Measurements from ENCODE around the gene JMJD8.
"Not testable (repeated sequence)": the region's sequence is repeated elsewhere in the genome, so short reads cannot be mapped to it uniquely, and the experiment has no call there.

The JMJD8 gene

GRCh38 chr16:708959-709358, 24.8 kb upstream of the JMJD8 start:
- no peak for DNase-seq (ENCODE audit: low read depth in 2 of 2)

DNA sequence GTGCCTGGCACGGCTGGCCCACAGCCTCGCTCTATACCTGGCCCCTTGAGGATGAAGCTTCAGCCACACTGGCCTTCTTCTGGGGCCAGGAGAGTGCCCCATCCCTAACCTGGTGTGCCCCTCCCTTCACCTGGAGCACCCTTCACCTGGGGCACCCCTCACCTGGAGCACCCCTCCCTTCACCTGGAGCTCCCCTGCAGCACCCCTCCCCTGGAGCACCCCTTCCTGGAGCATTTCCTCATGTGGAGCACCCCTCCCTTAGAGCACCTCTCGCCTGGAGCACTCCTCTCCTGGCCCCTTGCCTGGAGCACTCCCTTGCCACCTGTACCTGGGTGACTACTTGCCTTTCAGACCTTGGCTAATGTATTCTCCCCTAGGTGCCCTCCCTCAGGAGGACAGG, 23.9 kb upstream of the JMJD8 start:
- DNase-seq (ENCODE audit: low read depth in 2 of 2), result no peak

GRCh38 chr16:707062-707538, 23.0 kb upstream of the JMJD8 start:
- no peak for DNase-seq (ENCODE audit: low read depth in 2 of 2)

DNA sequence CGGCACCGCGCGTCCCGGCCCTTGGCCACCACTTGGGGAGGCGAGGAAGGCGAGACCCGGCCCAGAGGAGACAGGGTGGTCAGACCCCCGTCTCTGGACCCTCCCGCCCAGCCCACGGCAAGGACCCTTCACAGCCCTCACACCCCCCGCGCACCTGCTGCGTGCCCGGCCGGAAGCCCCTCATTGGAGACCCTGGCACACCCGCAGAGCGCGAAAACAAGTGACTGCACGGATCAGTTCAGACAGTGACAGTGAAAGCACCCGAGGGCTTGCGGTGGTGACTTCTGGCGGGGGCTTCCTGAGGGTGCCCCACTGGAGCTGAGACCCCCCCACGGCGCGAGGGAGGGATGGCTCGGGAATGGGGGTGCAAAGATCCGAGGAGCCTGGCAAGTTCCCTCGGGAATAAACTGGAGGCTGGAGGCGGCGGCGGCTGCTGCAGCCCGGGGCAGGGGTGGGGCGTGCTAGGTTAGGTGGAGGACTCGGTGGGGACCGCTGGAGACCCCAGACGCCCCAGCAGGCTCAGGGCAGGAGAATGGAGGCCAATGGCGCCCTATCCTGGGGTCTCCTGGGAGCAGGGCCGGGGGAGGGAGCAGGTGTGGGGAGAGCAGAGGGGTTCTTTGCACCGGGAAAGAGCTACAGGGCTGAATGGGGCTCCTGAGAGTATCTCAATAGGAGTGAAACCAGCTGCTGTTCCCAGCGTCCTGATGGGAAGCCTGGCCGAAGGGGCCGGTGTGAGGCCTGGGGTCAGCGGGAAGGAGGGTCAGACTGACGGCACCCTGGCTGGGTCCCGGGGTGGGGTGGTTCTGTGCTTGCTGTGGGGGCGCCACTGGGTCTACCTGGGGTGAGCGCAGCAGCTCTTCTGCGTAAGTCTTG, 22.3 kb upstream of the JMJD8 start:
- no peak for DNase-seq (ENCODE audit: low read depth in 2 of 2)

GRCh38 chr16:705431-706188, 21.5 kb upstream of the JMJD8 start, which contains the start of gene FBXL16:
Gene FBXL16 (minus strand): TSS chr16:705801. CDS start chr16:697405, 8,396 bp downstream.
- DNase-seq (ENCODE audit: low read depth in 2 of 2), result no peak

DNA sequence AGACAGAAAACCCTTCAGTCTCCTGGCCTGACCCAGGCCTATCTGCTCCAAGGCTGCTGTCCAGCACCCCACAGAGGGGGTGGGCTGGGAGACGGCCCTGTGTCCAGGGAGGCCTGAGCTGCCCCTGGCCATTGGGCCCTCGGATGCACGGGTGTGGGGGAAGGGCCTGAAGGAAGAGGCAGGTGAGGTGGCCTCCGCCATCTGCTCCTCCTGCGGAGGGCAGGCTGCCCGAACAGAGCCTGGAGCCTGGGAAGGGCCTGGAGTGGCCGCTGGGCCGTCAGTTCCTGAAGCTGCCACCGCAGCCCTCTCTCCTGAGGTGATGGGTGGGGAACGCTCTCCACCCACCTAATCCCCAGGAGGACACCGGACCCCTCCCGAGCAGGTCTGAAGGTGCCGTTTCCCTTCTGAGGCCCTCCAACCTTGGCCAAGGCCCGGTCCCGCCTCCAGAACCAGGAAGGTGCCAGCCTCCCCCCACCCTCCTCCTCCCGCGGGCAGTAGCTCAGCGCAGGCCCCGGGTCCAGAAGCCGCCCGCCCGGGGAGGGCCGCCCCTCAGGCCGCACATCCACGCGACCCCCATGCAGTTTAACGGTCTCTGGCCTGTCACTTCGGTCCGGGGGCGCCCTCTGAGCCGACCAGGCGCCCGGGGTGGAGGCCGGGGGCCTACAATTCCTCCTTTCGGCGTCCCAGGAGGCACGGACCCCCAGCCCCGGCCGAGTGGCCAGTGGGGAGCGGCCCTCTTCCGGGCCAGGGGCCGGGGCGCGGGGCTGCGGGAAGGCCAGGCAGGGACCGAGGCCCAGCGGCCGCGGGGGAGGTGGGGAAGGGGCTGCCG, 20.6 kb upstream of the JMJD8 start:
- DNase-seq (ENCODE audit: low read depth in 2 of 2), result no peak

- no peak for DNase-seq (ENCODE audit: low read depth in 2 of 2)
Measured at GRCh38 chr16:704047-704446, 19.9 kb upstream of the JMJD8 start.

DNA sequence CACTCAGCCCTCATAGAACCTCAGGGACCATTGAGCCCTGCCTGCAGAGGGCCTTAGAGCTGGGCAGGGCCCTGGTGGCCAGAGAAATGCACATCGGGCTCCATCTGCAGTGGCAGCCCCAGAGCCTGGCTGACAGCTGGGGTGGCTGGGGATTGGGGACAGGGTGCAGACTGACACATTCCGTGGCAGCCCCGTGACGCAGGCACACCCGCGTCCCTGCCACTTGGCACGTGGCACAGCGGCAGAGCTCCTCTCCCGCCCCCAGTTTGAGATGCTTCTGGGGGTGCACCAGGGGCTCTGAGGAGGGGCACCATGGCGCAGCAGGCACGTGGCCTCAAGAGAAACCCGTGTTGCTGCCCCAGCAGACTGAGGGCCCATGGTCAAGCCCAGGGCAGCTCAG, 19.3 kb upstream of the JMJD8 start:
- no peak for DNase-seq (ENCODE audit: low read depth in 2 of 2)

GRCh38 chr16:702341-702740, 18.2 kb upstream of the JMJD8 start:
- DNase-seq (ENCODE audit: low read depth in 2 of 2), result no peak

- no peak for DNase-seq (ENCODE audit: low read depth in 2 of 2)
Measured at GRCh38 chr16:700684-701584, 16.8 kb upstream of the JMJD8 start.

DNA sequence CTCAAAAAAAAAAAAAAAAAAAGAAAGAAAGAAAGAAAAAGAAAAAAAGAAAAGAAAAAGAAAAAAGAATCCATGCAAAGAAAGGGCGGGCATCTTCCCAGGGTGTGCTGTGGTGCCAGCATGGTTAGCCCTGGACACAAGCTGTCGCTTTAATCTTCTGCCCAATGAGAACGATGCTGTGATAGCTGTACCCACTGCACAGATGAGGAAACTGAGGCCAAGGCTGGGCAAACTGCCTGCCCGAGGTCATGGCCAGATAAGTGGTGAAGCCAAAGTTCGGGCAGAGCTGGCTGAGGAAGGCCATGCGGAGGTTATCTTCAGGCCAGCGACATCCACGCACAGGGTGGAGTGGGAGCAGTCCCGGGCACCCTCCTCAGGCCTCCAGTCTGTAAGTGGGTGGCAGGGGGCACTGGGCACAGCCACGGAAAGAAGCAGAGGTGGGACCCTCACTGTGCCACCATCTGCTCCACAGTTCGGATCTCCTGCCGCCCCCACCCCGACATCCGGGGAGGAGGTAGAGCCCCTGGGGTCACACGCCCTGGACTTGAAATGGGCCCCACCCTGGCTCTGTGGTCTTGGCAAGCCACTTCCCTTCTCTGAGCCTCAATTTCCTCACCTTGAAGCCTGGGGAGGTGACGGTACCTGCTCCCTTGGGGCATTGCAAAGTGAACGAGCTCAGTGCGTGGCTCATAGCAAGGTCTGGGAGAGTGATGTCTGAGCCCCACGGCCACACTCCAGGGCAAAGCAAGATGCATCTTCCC, 15.0 kb upstream of the JMJD8 start:
- no peak for DNase-seq (ENCODE audit: low read depth in 2 of 2)

GRCh38 chr16:695355-696089, 11.4 kb upstream of the JMJD8 start:
- peak in 1 of 2 donors; percentile 58 for DNase-seq (ENCODE audit: low read depth in 2 of 2)

DNA sequence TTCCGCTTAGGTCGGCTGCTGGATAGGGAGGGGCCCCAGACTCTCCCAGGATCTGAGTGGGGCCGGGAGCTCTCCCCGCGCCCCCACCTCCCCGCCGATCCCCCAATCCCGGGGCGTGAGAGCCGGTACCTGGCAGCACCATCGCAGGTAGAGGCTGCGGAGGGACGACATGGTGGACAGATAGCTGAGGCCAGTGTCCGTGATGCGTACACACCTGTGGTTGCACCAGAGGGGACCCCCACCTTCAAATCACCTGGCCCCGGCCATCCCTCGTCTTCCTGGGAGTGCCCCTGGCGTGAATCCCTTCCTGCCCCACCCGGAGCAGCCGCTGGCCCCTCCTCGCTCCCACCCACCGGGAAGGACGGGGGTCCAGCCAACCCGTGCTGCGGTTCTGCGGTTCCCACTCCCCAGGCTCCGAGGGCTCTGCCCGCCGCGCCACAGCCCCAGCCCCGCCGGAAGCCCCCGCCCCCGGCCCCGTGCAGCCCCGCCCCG, 10.8 kb upstream of the JMJD8 start:
- DNase-seq (ENCODE audit: low read depth in 2 of 2), result no peak

GRCh38 chr16:694187-694862, 10.2 kb upstream of the JMJD8 start:
- no peak for DNase-seq (ENCODE audit: low read depth in 2 of 2)

- DNase-seq (ENCODE audit: low read depth in 2 of 2), result no peak
Measured at GRCh38 chr16:693766-694165, 9.6 kb upstream of the JMJD8 start.

DNA sequence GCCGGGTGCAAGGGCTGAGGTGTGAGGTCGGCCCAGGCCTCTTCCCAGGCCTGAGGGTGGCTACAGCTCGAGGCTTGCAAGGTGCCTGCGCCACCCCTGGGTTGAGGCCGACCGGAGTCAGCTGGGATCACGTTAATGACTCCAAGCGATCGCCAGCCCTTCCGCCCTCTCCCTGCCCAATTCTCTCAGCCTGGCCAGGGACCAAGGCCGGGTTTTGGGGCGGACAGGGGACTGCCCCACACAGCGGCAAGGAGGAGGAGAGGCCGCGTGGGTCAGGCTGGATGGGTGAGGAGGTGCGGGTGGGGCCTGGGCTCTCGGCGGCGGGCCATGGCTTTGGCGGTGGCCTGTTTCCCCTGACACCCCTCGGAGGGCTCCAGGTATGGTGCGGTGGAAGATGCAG, 9.2 kb upstream of the JMJD8 start:
- no peak for DNase-seq (ENCODE audit: low read depth in 2 of 2)

GRCh38 chr16:692356-693108, 8.4 kb upstream of the JMJD8 start:
- DNase-seq (ENCODE audit: low read depth in 2 of 2), result no peak

DNA sequence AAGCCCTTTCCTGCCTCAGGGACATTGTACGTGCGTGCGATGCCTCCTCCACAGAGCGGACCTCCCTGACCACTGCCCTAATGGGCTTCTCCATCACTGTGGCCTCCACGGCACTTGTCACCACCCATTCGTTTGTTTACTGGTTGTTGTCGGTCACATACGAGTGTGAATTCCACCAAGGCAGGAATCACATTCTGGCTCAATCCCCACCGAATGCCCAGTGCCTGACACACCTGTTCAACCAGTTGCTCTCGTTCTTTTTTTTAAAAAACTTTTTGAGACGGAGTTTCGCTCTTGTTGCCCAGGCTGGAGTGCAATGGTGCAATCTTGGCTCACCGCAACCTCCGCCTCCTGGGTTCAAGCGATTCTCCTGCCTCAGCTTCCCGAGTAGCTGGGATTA, 7.1 kb upstream of the JMJD8 start:
- not testable (repeated sequence) for DNase-seq (ENCODE audit: low read depth in 2 of 2)
